GM13976 (cell line): ENCODE results near the gene MASP2.
"Not testable (repeated sequence)": the region's sequence is repeated elsewhere in the genome, so short reads cannot be mapped to it uniquely, and the experiment has no call there.

ENCODE experiments used
- DNase-seq: peaks from one replicate; pipeline ENCODE4 v3.0.0; 2012; ENCODE audit warnings: low spot score
- CTCF ChIP-seq: IDR thresholded peaks from 2 replicates; pipeline ENCODE4 v1.5.1; 2012; ENCODE audit warnings: borderline replicate concordance, mild to moderate bottlenecking; ENCODE audit not compliant: insufficient read depth; ENCODE audit errors: extremely low read depth, missing control alignments, control extremely low read depth
- in situ Hi-C: fragments of 300-500 bp; cut with MboI; formaldehyde crosslinking; loops from one replicate; pipeline ENCODE4 v1.12.0; 2022; ENCODE audit warnings: low sequenced_read_pairs, mixed read lengths, inconsistent platforms; ENCODE audit not compliant: unreplicated experiment

MASP2 gene

DNA sequence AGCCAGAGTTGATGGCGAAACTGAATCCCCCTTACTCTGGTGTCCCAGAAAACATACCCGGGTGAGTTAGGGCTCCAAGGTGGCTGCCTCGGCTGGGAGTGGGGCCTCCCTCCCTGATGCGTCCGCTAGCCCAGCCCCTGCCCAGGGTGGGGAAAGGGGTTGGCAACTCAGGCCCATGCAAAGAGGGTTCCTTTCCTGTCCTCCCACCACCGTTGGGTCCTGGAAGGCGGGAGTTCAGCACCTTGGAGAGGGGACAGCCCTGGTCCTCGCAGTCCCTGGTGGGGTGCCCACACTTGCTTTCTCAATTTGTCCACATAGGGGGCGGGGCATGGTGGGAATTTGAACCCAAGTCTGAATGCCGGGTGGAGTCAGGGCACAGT, 6.7 kb upstream of the MASP2 start:
- TF ChIP-seq CTCF, result no peak
- in situ Hi-C loops, result loop anchor here (25.0 kb wide), 1 partner anchor 584 kb away; no protein-coding TSS in a partner anchor
- DNase-seq, result no peak

DNA sequence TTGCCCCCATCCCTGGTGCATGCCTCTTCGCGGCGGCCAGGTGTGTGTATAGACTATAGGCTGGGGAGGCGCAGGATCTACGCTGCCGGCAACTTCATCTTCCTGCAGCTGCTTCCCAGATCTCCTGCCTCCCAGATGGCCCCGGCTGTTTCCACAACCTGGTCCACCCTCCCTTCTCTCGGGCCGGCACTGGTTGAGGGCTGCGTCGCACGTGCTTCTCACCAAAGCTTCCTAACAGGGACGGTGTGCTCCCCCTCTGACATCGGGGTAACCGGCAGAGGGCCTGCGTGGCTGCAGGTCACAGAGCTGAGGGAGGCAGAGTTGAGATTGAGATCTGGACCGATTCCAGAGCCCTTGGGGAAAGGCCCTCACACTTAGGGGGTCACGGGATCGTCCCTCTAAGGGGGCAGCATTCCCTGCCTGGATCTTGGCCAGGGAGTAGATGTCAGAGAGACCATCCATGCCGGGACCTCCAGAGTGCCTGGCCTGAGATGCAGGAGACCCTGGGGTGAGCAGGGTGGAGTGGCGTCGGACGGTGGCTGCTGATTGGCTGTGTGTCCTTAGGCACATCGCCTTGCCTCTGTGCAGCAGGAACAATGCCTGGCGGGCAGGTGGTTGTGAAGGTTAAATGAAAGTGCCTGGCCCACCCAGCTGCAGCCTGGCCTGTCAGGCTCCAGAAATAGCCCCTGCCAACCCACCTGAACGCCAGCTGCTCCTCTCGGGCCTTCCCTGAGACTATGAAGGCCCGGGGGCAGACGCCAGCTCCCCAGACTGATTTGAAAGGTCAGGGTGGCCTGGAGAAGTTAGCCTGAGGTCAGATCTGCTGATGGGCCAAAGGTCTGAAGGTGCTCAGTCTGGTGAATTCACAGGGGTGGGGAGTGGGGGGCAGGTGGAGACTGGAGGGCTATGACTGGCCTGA, 6.1 kb upstream of the MASP2 start:
- TF ChIP-seq CTCF, result no peak
- DNase-seq, result no peak
- in situ Hi-C loops, result loop anchor here (25.0 kb wide), 1 partner anchor 584 kb away; no protein-coding TSS in a partner anchor

GRCh38 chr1:11051781-11052511, 4.9 kb upstream of the MASP2 start:
- DNase-seq, result no peak
- in situ Hi-C loops, result loop anchor here (25.0 kb wide), 1 partner anchor 585 kb away; no protein-coding TSS in a partner anchor
- TF ChIP-seq CTCF, result no peak

DNA sequence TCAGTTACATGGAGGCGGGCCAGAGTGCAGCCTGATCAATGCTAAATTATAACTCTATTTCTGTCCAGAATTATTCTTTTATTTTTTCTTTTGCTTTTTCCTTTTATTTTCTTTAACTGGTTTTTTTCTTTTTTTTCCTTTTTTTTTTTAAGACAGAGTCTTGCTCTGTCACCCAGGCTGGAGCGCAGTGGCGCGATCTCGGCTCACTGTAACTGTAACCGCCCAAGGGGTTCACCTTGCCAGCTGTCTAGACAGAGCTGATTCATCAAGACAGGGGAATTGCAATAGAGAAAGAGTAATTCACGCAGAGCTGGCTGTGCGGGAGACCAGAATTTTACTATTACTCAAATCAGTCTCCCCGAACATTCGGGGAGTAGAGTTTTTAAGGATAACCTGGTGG, 4.1 kb upstream of the MASP2 start:
- not testable (repeated sequence) for DNase-seq
- in situ Hi-C loops, result loop anchor here (25.0 kb wide), 1 partner anchor 586 kb away; no protein-coding TSS in a partner anchor

- in situ Hi-C loops, result no loop called here
- no peak for TF ChIP-seq CTCF
- peak; percentile 15 for DNase-seq
Observed at GRCh38 chr1:11046270-11046566, 821 bp downstream of the MASP2 start.

DNA sequence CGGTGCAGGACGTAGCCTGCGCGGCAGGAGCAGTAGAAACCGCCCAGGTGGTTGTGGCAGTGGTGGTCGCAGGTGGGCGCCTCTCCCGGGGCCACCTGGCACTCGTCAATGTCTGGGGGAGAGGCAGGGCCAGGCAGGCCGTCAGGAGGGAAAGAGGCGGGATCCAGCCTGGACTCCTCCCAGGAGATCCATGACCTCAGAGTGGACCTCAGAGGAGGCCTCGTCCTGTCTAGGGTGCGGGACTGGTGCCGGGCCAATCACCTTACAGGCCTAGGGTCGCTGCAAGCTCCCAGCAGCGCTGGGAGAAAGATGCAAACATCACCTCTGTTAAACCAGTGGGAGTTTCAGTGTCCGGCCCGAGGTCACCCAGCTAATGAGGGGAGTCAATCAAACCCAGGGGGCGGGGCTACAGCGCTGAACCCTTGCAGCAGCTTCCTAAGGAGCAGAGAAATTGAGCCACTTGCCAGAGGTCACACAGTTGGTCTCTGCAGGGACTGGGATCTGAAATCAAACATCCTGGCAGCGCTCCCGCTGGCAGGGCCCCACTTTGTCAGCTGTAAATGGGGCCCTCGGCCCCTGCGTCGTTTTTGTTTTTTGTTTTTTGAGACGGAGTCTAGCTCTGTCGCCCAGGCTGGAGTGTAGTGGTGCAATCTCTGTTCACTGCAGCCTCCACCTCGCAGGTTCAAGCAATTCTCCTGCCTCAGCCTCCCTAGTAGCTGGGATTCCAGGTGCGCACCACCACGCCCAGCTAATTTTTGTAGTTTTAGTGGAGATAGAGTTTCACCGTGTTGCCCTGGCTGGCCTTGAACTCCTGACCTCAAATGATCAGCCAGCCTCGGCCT, 1.4 kb downstream of the MASP2 start:
- no peak for TF ChIP-seq CTCF
- in situ Hi-C loops, result no loop called here
- DNase-seq, result peak; percentile 25
